Measurements from ENCODE around the gene SLC25A24. TPM values are rescaled to one million over a fixed set of nuclear protein-coding genes. Genes with fewer than 3 reads are reported as not detected.

SLC25A24 gene
- total RNA-seq, 2 donors from 2014 or later: 81.2 to 89.0 TPM

- no peak for ATAC-seq
- no peak for DNase-seq
- intact Hi-C loops (cut with DNase I, micrococcal nuclease): loop anchor here in 1 of 2 donors (10.0 kb wide), 1 partner anchor 333 kb away; no protein-coding TSS in a partner anchor
These were observed 81.9 kb downstream of the SLC25A24 start for GRCh38 chr1:108117945-108118902.

GRCh38 chr1:108117237-108117636, 82.9 kb downstream of the SLC25A24 start:
- intact Hi-C loops (cut with DNase I, micrococcal nuclease): loop anchor here in 1 of 2 donors (10.0 kb wide), 1 partner anchor 332 kb away; no protein-coding TSS in a partner anchor
- ATAC-seq (no peak), DNase-seq (no peak)

- intact Hi-C loops (cut with DNase I, micrococcal nuclease): loop anchor here in 1 of 2 donors (10.0 kb wide), 1 partner anchor 329 kb away; no protein-coding TSS in a partner anchor
- ATAC-seq (no peak), DNase-seq (no peak)
These were observed 86.0 kb downstream of the SLC25A24 start for GRCh38 chr1:108114033-108114599.

- no peak for ATAC-seq
- intact Hi-C loops (cut with DNase I, micrococcal nuclease): loop anchor here in 1 of 2 donors (10.0 kb wide), 1 partner anchor 329 kb away; no protein-coding TSS in a partner anchor
- no peak for DNase-seq
These were observed 86.6 kb downstream of the SLC25A24 start for GRCh38 chr1:108113496-108113895.

GRCh38 chr1:108109295-108109973, 90.7 kb downstream of the SLC25A24 start:
- ATAC-seq (no peak), DNase-seq (no peak)
- intact Hi-C loops (cut with DNase I, micrococcal nuclease): no loop called here

- intact Hi-C loops (cut with DNase I, micrococcal nuclease): no loop called here
- ATAC-seq (no peak), DNase-seq (no peak)
These were observed 92.0 kb downstream of the SLC25A24 start for GRCh38 chr1:108108119-108108518.

- no peak for ATAC-seq
- intact Hi-C loops (cut with DNase I, micrococcal nuclease): no loop called here
- no peak for DNase-seq
These were observed 92.5 kb downstream of the SLC25A24 start for GRCh38 chr1:108107658-108108057.

- intact Hi-C loops (cut with DNase I, micrococcal nuclease): no loop called here
- no peak for DNase-seq
- no peak for ATAC-seq
These were observed 93.4 kb downstream of the SLC25A24 start for GRCh38 chr1:108106775-108107174.

GRCh38 chr1:108100148-108100547, 100.0 kb downstream of the SLC25A24 start:
- intact Hi-C loops (cut with DNase I, micrococcal nuclease): no loop called here
- DNase-seq (no peak), ATAC-seq (no peak)

GRCh38 chr1:108097018-108097417, 103.1 kb downstream of the SLC25A24 start:
- DNase-seq: no peak
- intact Hi-C loops (cut with DNase I, micrococcal nuclease): no loop called here
- no peak for ATAC-seq

- ATAC-seq: no peak
These were observed 104.1 kb downstream of the SLC25A24 start for GRCh38 chr1:108096089-108096488.

GRCh38 chr1:108089477-108089876, 110.7 kb downstream of the SLC25A24 start:
- no peak for DNase-seq
- no peak for ATAC-seq
- intact Hi-C loops (cut with DNase I, micrococcal nuclease): no loop called here

More at GRCh38 chr1:108096089-108096488, 104.1 kb downstream of the SLC25A24 start:
- intact Hi-C loops (cut with DNase I, micrococcal nuclease): no loop called here
- no peak for DNase-seq

GRCh38 chr1:108085628-108086027, 114.5 kb downstream of the SLC25A24 start:
- intact Hi-C loops (cut with DNase I, micrococcal nuclease): no loop called here
- no peak for DNase-seq
- no peak for ATAC-seq

GRCh38 chr1:108084866-108085477, 115.2 kb downstream of the SLC25A24 start:
- no peak for ATAC-seq
- DNase-seq: no peak
- intact Hi-C loops (cut with DNase I, micrococcal nuclease): no loop called here

Other genes starting within 250 kb of the SLC25A24 start
- gene VAV3, start 235.2 kb downstream of the SLC25A24 start, total RNA-seq: 100 to 1,000 TPM in 1 of 2 donors, 10 to 100 TPM in 1; 69.1 to 102 TPM
- under 1 TPM in 1 of 2 donors, not detected in 1; 0.53 TPM for gene NBPF4, start 43.7 kb upstream of the SLC25A24 start, total RNA-seq
- under 1 TPM; 0.34 to 0.89 TPM for gene NBPF6, start 250.0 kb upstream of the SLC25A24 start, total RNA-seq